ENCODE data around the gene ALLC. TPM values are rescaled to one million over a fixed set of nuclear protein-coding genes. Genes with fewer than 3 reads are reported as not detected.

Gene ALLC
- total RNA-seq, 4 donors from 2014 or later = not detected

- H3K27me3 ChIP-seq = no peaks in the 10 kb centered on the region
- WGBS = 87% methylated on average over 17 of the region's 21 CpGs
- DNase-seq (ENCODE audit: extremely low spot score) = no peak
- peaks cover 0 to 11% (median 0%) of the 10 kb centered on the region in 4 donors for H3K9me3 ChIP-seq
- intact Hi-C loops (cut with DNase I) = no loop called here
- TF ChIP-seq CTCF (IDR thresholded peaks at IDR 0.05) = no peak
- no peak for TF ChIP-seq EP300 (IDR thresholded peaks at IDR 0.05)
- TF ChIP-seq POLR2AphosphoS5 (IDR thresholded peaks at IDR 0.05) = no peak
- no peak for TF ChIP-seq POLR2A (IDR thresholded peaks at IDR 0.05; ENCODE audit: low read depth)
- H3K4me3 ChIP-seq = no peak overlapping the region
- no peak overlapping the region for H3K27ac ChIP-seq (replicated peaks in 1 of 4)
- peaks cover 11 to 27% (median 26%) of the 10 kb centered on the region in 4 donors for H3K4me1 ChIP-seq
- H3K36me3 ChIP-seq = no peaks in the 10 kb centered on the region
These were observed 30.4 kb upstream of the ALLC start for GRCh38 chr2:3627500-3628100.

GRCh38 chr2:3628241-3628679 is 29.7 kb upstream of the ALLC start:
- WGBS = 67% methylated on average over 4 of the region's 10 CpGs
- peaks cover 11 to 29% (median 26%) of the 10 kb centered on the region in 4 donors for H3K4me1 ChIP-seq
- peaks cover 0 to 8% (median 0%) of the 10 kb centered on the region in 4 donors for H3K9me3 ChIP-seq
- H3K27me3 ChIP-seq = no peaks in the 10 kb centered on the region
- H3K4me3 ChIP-seq = no peak overlapping the region
- DNase-seq (ENCODE audit: extremely low spot score) = no peak
- H3K36me3 ChIP-seq = no peaks in the 10 kb centered on the region
- intact Hi-C loops (cut with DNase I) = no loop called here
- no peak for TF ChIP-seq POLR2AphosphoS5 (IDR thresholded peaks at IDR 0.05)
- peak overlapping the region in 1 of 4 donors; percentile 55 for H3K27ac ChIP-seq (replicated peaks in 1 of 4)

- Histone ChIP-seq H3K27ac (replicated peaks in 1 of 4) (no peak overlapping the region), H3K27me3 (no peaks in the 10 kb centered on the region), H3K36me3 (no peaks in the 10 kb centered on the region), H3K9me3 (peaks cover 0 to 2% (median 0%) of the 10 kb centered on the region in 4 donors), H3K4me1 (peaks cover 11 to 31% (median 26%) of the 10 kb centered on the region in 4 donors), H3K4me3 (no peak overlapping the region)
- DNase-seq (ENCODE audit: extremely low spot score) = no peak
- intact Hi-C loops (cut with DNase I) = no loop called here
- TF ChIP-seq POLR2AphosphoS5 (IDR thresholded peaks at IDR 0.05) = no peak
- 48% methylated on average over 9 of the region's 12 CpGs for WGBS
These were observed 29.2 kb upstream of the ALLC start for GRCh38 chr2:3628800-3629199.

GRCh38 chr2:3630631-3631030 is 27.4 kb upstream of the ALLC start:
- TF ChIP-seq POLR2AphosphoS5 (IDR thresholded peaks at IDR 0.05) (no peak), EP300 (IDR thresholded peaks at IDR 0.05) (no peak), CTCF (IDR thresholded peaks at IDR 0.05) (no peak), POLR2A (IDR thresholded peaks at IDR 0.05; ENCODE audit: low read depth) (no peak)
- intact Hi-C loops (cut with DNase I) = no loop called here
- H3K4me3 ChIP-seq = no peak overlapping the region
- no peaks in the 10 kb centered on the region for H3K36me3 ChIP-seq
- H3K9me3 ChIP-seq = no peaks in the 10 kb centered on the region
- peaks cover 11 to 31% (median 26%) of the 10 kb centered on the region in 4 donors for H3K4me1 ChIP-seq
- 85% methylated on average over 7 of the region's 7 CpGs for WGBS
- H3K27ac ChIP-seq (replicated peaks in 1 of 4) = no peak overlapping the region
- H3K27me3 ChIP-seq = no peaks in the 10 kb centered on the region
- no peak for DNase-seq (ENCODE audit: extremely low spot score)

- Histone ChIP-seq H3K27me3 (no peaks in the 10 kb centered on the region), H3K4me3 (no peak overlapping the region), H3K9me3 (no peaks in the 10 kb centered on the region), H3K36me3 (no peaks in the 10 kb centered on the region), H3K4me1 (peaks cover 4 to 27% (median 23%) of the 10 kb centered on the region in 4 donors), H3K27ac (replicated peaks in 1 of 4) (no peak overlapping the region)
- DNase-seq (ENCODE audit: extremely low spot score) = no peak
- WGBS = 84% methylated on average over 15 of the region's 15 CpGs
- intact Hi-C loops (cut with DNase I) = no loop called here
- TF ChIP-seq EP300 (IDR thresholded peaks at IDR 0.05) (no peak), POLR2A (IDR thresholded peaks at IDR 0.05; ENCODE audit: low read depth) (no peak), CTCF (IDR thresholded peaks at IDR 0.05) (no peak), POLR2AphosphoS5 (IDR thresholded peaks at IDR 0.05) (no peak)
These were observed 26.7 kb upstream of the ALLC start for GRCh38 chr2:3631161-3631850.
